PC-9 (cell line): ENCODE measurements around the gene IBA57. TPM values are rescaled to one million over a fixed set of nuclear protein-coding genes. Genes with fewer than 3 reads are reported as not detected.

Source experiments
- BruUV-seq: library from RNA; stranded (reverse); fragments of 400-500 nt; replicated peaks from 2 replicates; lab custom pipeline; 2021; lab: Mats Ljungman, UMichigan
- CTCF ChIA-PET: fragments of 300-600 bp; sonication (Branson Sonifier 250); formaldehyde crosslinking; loops from one replicate; lab custom pipeline; 2022; ENCODE audit warnings: antibody characterized with exemption; lab: Charles Lee
- POLR2A ChIA-PET: fragments of 300-600 bp; sonication (Branson Sonifier 250); formaldehyde crosslinking; loops from one replicate; lab custom pipeline; 2022; ENCODE audit warnings: antibody characterized with exemption; ENCODE audit not compliant: unreplicated experiment; lab: Charles Lee
- DNase-seq, 2 experiments: peaks; one replicate each; pipeline versions ENCODE4 v3.0.0 to v3.0.0-alpha.2; 2015 to 2022; ENCODE audit warnings: mixed read lengths in 1 of 2
- H2AFZ ChIP-seq: fragments of 200-600 bp; sonication (generic); 2 replicates; pipeline ENCODE4 v1.8.1; 2017; ENCODE audit warnings: antibody characterized with exemption
- H3F3A ChIP-seq: fragments of 200-600 bp; sonication (generic); 2 replicates; pipeline ENCODE4 v1.8.1; 2017; ENCODE audit warnings: antibody characterized with exemption, mild to moderate bottlenecking, low read depth; ENCODE audit not compliant: insufficient read depth
- H3K27ac ChIP-seq: fragments of 200-600 bp; sonication (generic); 2 replicates; pipeline ENCODE4 v1.6.1; 2016; ENCODE audit warnings: mixed run types
- H3K27me3 ChIP-seq: fragments of 200-600 bp; sonication (generic); 2 replicates; pipeline ENCODE4 v1.6.1; 2016; ENCODE audit warnings: low read depth, mixed run types; ENCODE audit not compliant: insufficient read depth
- H3K36me3 ChIP-seq: fragments of 200-600 bp; sonication (generic); 2 replicates; pipeline ENCODE4 v1.6.1; 2016; ENCODE audit warnings: low read depth, mixed run types
- H3K4me1 ChIP-seq: fragments of 200-600 bp; sonication (generic); replicated peaks from 2 replicates; pipeline ENCODE4 v1.6.1; 2016; ENCODE audit warnings: mixed run types; ENCODE audit not compliant: insufficient read depth
- H3K4me2 ChIP-seq: fragments of 200-600 bp; sonication (generic); 2 replicates; pipeline ENCODE4 v1.6.1; 2017; ENCODE audit warnings: mixed run types
- H3K4me3 ChIP-seq: fragments of 200-600 bp; sonication (generic); 2 replicates; pipeline ENCODE4 v1.6.1; 2016; ENCODE audit warnings: mixed run types
- H3K79me2 ChIP-seq: fragments of 200-600 bp; sonication (generic); 2 replicates; pipeline ENCODE4 v1.6.1; 2017; ENCODE audit warnings: low read depth, mixed run types
- H3K9me2 ChIP-seq: fragments of 200-600 bp; sonication (generic); 2 replicates; pipeline ENCODE4 v1.8.1; 2017; ENCODE audit warnings: mild to moderate bottlenecking; ENCODE audit not compliant: insufficient read depth
- H3K9me3 ChIP-seq: fragments of 200-600 bp; sonication (generic); 2 replicates; pipeline ENCODE4 v1.8.1; 2016; ENCODE audit warnings: low read depth; ENCODE audit not compliant: insufficient read depth
- H4K20me1 ChIP-seq: fragments of 200-600 bp; sonication (generic); 2 replicates; pipeline ENCODE4 v1.8.1; 2017; ENCODE audit not compliant: insufficient read depth
- EZH2 ChIP-seq: fragments of 200-600 bp; sonication (generic); IDR thresholded peaks from 2 replicates; pipeline ENCODE4 v1.8.0; 2017; ENCODE audit warnings: antibody characterized with exemption, low read depth
- intact Hi-C: fragments of 100-400 bp; cut with micrococcal nuclease; formaldehyde crosslinking; loops from one replicate; pipeline ENCODE4 v1.10.0; 2022; ENCODE audit not compliant: unreplicated experiment
- total RNA-seq: library from RNA; stranded (reverse); gene quantifications from 2 replicates; pipeline ENCODE4 v1.2.3, GENCODE V29; 2021
- TF ChIP-seq, protein P1 (sequence below): fragments of 200-600 bp; sonication (generic); conservative IDR thresholded peaks from 2 replicates; pipeline ENCODE4 v1.6.1; 2017; ENCODE audit warnings: mixed run types, antibody characterized with exemption, mild to moderate bottlenecking, moderate library complexity

IBA57 gene
- total RNA-seq, 1 experiment from 2014 or later = 7.8 TPM

DNA sequence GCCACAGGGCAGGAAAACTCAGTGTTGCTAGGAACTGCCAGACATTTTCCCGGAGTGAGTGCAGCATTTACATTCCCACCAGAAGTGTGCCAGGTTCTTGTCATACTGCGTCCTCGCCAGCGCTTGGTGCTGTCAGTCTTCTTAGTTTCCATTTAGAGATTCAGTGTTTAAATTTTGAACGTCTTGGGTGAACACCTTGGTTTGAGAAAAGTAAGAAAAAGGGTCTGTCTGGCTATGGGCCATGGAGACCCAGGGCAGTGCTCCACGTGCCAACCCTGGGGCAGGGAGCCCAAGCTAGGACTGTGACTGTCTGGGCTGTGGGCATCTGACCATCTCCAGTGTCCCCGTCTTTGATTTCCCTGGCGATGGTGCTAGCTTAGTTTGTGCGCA is 16.0 kb downstream of the IBA57 start:
- no peaks in the 10 kb centered on the region for H3K9me2 ChIP-seq
- no peaks in the 10 kb centered on the region for H3K9me3 ChIP-seq
- BruUV-seq = no TSS peak
- H3K79me2 ChIP-seq = no peaks in the 10 kb centered on the region
- peaks cover 7% of the 10 kb centered on the region; the same call in 1 of the 2 replicates for H3F3A ChIP-seq
- no peaks in the 10 kb centered on the region for H3K27me3 ChIP-seq
- no peaks in the 10 kb centered on the region for H3K36me3 ChIP-seq
- CTCF ChIA-PET = no interaction called here
- H2AFZ ChIP-seq = no peak overlapping the region
- intact Hi-C loops = no loop called here
- H3K27ac ChIP-seq = no peak overlapping the region
- no peak for TF ChIP-seq EZH2
- TF ChIP-seq, protein P1, sequence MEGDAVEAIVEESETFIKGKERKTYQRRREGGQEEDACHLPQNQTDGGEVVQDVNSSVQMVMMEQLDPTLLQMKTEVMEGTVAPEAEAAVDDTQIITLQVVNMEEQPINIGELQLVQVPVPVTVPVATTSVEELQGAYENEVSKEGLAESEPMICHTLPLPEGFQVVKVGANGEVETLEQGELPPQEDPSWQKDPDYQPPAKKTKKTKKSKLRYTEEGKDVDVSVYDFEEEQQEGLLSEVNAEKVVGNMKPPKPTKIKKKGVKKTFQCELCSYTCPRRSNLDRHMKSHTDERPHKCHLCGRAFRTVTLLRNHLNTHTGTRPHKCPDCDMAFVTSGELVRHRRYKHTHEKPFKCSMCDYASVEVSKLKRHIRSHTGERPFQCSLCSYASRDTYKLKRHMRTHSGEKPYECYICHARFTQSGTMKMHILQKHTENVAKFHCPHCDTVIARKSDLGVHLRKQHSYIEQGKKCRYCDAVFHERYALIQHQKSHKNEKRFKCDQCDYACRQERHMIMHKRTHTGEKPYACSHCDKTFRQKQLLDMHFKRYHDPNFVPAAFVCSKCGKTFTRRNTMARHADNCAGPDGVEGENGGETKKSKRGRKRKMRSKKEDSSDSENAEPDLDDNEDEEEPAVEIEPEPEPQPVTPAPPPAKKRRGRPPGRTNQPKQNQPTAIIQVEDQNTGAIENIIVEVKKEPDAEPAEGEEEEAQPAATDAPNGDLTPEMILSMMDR = no peak
- H3K4me1 ChIP-seq = no peaks in the 10 kb centered on the region
- H3K4me2 ChIP-seq = no peak overlapping the region
- no peak overlapping the region for H3K4me3 ChIP-seq
- POLR2A ChIA-PET = interaction anchor here (0.5 kb wide), 2 partner anchors 41 to 228 kb away, joined by 4 to 13 read pairs; no protein-coding TSS in a partner anchor
- no peak for DNase-seq
- H4K20me1 ChIP-seq = no peaks in the 10 kb centered on the region

- Histone ChIP-seq H3K79me2 (no peaks in the 10 kb centered on the region), H3F3A (peaks cover 7% of the 10 kb centered on the region; the same call in 1 of the 2 replicates), H3K9me2 (no peaks in the 10 kb centered on the region), H3K4me2 (no peak overlapping the region), H3K36me3 (no peaks in the 10 kb centered on the region), H3K4me3 (no peak overlapping the region), H3K27me3 (no peaks in the 10 kb centered on the region), H3K9me3 (no peaks in the 10 kb centered on the region), H3K4me1 (no peaks in the 10 kb centered on the region), H3K27ac (no peak overlapping the region), H2AFZ (no peak overlapping the region), H4K20me1 (no peaks in the 10 kb centered on the region)
- intact Hi-C loops = no loop called here
- TF ChIP-seq, protein P1 = no peak
- TF ChIP-seq EZH2 = no peak
- ChIA-PET CTCF (no interaction called here), POLR2A (interaction anchor here (0.5 kb wide), 1 partner anchor 42 kb away, joined by 4 read pairs; no protein-coding TSS in a partner anchor)
- no peak for DNase-seq
- no TSS peak for BruUV-seq
Measured at GRCh38 chr1:228182296-228183030, 16.9 kb downstream of the IBA57 start.

DNA sequence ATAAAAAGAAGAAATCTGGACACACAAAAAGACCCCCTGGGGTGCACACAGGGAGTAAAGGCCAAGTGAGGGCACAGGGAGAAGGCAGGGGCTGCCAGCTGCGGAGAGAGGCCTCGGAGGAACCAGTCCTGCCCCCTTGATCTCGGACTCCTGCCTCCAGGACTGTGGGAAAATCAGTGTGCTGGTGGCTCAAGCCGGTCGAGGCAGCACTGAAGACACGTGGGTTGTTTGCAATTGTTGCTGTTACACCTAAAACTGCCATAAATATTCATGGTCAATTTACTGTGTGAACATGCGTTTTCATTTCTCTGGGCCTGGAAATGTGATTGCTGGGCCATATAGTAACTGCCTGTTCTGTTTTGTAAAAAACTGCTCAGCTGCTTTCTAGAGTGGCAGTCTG is 18.5 kb downstream of the IBA57 start:
- no peaks in the 10 kb centered on the region for H3K4me1 ChIP-seq
- intact Hi-C loops = no loop called here
- no peaks in the 10 kb centered on the region for H3K9me2 ChIP-seq
- no peak for DNase-seq
- H3K36me3 ChIP-seq = no peaks in the 10 kb centered on the region
- H2AFZ ChIP-seq = no peak overlapping the region
- peaks cover 7% of the 10 kb centered on the region; the same call in 1 of the 2 replicates for H3F3A ChIP-seq
- ChIA-PET POLR2A (no interaction called here), CTCF (no interaction called here)
- H3K4me3 ChIP-seq = no peak overlapping the region
- no peaks in the 10 kb centered on the region for H3K9me3 ChIP-seq
- no peak overlapping the region for H3K4me2 ChIP-seq
- H3K79me2 ChIP-seq = no peaks in the 10 kb centered on the region
- TF ChIP-seq, protein P1 = no peak
- TF ChIP-seq EZH2 = no peak
- H3K27ac ChIP-seq = no peak overlapping the region
- no peaks in the 10 kb centered on the region for H3K27me3 ChIP-seq
- H4K20me1 ChIP-seq = no peaks in the 10 kb centered on the region
- BruUV-seq = no TSS peak
